AG04450 (cell line): Measurements from ENCODE around the gene RPS6KA1. TPM values are rescaled to one million over a fixed set of nuclear protein-coding genes. Genes with fewer than 3 reads are reported as not detected.
A peak's percentile ranks its signal among the peaks of the same experiment; 100 is the strongest.

Source experiments
- CTCF ChIA-PET: fragments of 300-600, 350-600 bp; formaldehyde crosslinking; extraction: SDS; loops from one replicate; lab custom pipeline; 2022; ENCODE audit warnings: antibody characterized with exemption, inconsistent platforms; lab: Charles Lee
- POLR2A ChIA-PET: fragments of 350-600 bp; formaldehyde crosslinking; extraction: SDS; loops from one replicate; lab custom pipeline; 2021; ENCODE audit warnings: antibody characterized with exemption, inconsistent platforms; lab: Yijun Ruan, JAX
- DNase-seq: peaks from one replicate; pipeline ENCODE4 v3.0.0-alpha.2; 2011; ENCODE audit warnings: low read depth, low spot score
- H3K27ac ChIP-seq: one replicate; pipeline ENCODE4 v1.5.1; 2012; ENCODE audit warnings: low read depth, low read length, control low read depth
- H3K27me3 ChIP-seq: one replicate; pipeline ENCODE4 v1.6.0; 2012; ENCODE audit warnings: low read length; ENCODE audit not compliant: control insufficient read depth, insufficient read depth
- H3K4me3 ChIP-seq: 2 replicates; pipeline ENCODE4 v1.5.1; 2011; ENCODE audit warnings: mild to moderate bottlenecking, low read depth, low read length, control low read depth
- H3K9me3 ChIP-seq: 2 replicates; pipeline ENCODE4 v1.5.1; 2012; ENCODE audit warnings: low read length; ENCODE audit not compliant: control insufficient read depth, insufficient read depth
- CTCF ChIP-seq: IDR thresholded peaks from 2 replicates; pipeline ENCODE4 v1.5.1; 2011; ENCODE audit warnings: low read depth, low read length, control low read depth, inconsistent platforms
- polyA plus RNA-seq: library from polyadenylated mRNA; depleted of rRNA; stranded (reverse); fragments of >200 nt; gene quantifications from 2 replicates; pipeline ENCODE4 v1.2.3, GENCODE V29; 2011

RPS6KA1 gene
- polyA plus RNA-seq, 1 experiment: 2.8 TPM

GRCh38 chr1:26597629-26598039 lies 68.1 kb downstream of the RPS6KA1 start:
- Histone ChIP-seq H3K9me3 (no peaks in the 10 kb centered on the region), H3K27me3 (peaks cover 6% of the 10 kb centered on the region), H3K27ac (no peak overlapping the region), H3K4me3 (no peak overlapping the region)
- ChIA-PET CTCF (interaction anchor here (0.6 to 11.1 kb wide), 15 partner anchors 9 to 279 kb away, joined by 3 to 424 read pairs (median 4); partner anchors contain the start of gene PIGV), POLR2A (no interaction called here)
- TF ChIP-seq CTCF: peak; percentile 69
- no peak for DNase-seq

- no peak for DNase-seq
- Histone ChIP-seq H3K27me3 (peaks cover 15% of the 10 kb centered on the region), H3K27ac (no peak overlapping the region), H3K9me3 (no peaks in the 10 kb centered on the region), H3K4me3 (no peak overlapping the region)
- POLR2A ChIA-PET: no interaction called here
- CTCF ChIA-PET: interaction anchor here (0.6 to 11.1 kb wide), 14 partner anchors 8 to 280 kb away, joined by 3 to 424 read pairs (median 5); partner anchors contain the start of gene PIGV
- no peak for TF ChIP-seq CTCF
These were observed 69.3 kb downstream of the RPS6KA1 start for GRCh38 chr1:26598890-26599289.

- no peak for DNase-seq
- Histone ChIP-seq H3K4me3 (no peak overlapping the region), H3K9me3 (no peaks in the 10 kb centered on the region), H3K27ac (no peak overlapping the region), H3K27me3 (peaks cover 25% of the 10 kb centered on the region)
- ChIA-PET CTCF (interaction anchor here (0.5 to 11.1 kb wide), 55 partner anchors 8 to 296 kb away, joined by 3 to 424 read pairs (median 5); partner anchors contain the start of genes ARID1A and PIGV), POLR2A (interaction anchor here (0.7 to 1.1 kb wide), 3 partner anchors 121 to 763 kb away, joined by 3 to 9 read pairs (median 5); no protein-coding TSS in a partner anchor)
- peak; percentile 85 for TF ChIP-seq CTCF
These were observed 72.9 kb downstream of the RPS6KA1 start for GRCh38 chr1:26602378-26602959.

- no peak for TF ChIP-seq CTCF
- ChIA-PET CTCF (interaction anchor here (1.1 to 11.1 kb wide), 4 partner anchors 19 to 196 kb away, joined by 3 to 424 read pairs (median 23); partner anchors contain the start of gene PIGV), POLR2A (no interaction called here)
- H3K4me3 ChIP-seq: no peak overlapping the region
- no peak for DNase-seq
- no peaks in the 10 kb centered on the region for H3K9me3 ChIP-seq
- H3K27me3 ChIP-seq: peaks cover 25% of the 10 kb centered on the region
- H3K27ac ChIP-seq: no peak overlapping the region
These were observed 74.3 kb downstream of the RPS6KA1 start for GRCh38 chr1:26603856-26604255.

- H3K4me3 ChIP-seq: no peak overlapping the region
- H3K9me3 ChIP-seq: no peaks in the 10 kb centered on the region
- no peak for TF ChIP-seq CTCF
- H3K27me3 ChIP-seq: peaks cover 19% of the 10 kb centered on the region
- ChIA-PET CTCF (interaction anchor here (0.6 to 11.1 kb wide), 3 partner anchors 57 to 182 kb away, joined by 3 to 424 read pairs (median 3); partner anchors contain the start of gene PIGV), POLR2A (no interaction called here)
- no peak overlapping the region for H3K27ac ChIP-seq
- DNase-seq: no peak
These were observed 77.6 kb downstream of the RPS6KA1 start for GRCh38 chr1:26607186-26607585.
